HepG2 (cell line): ENCODE data around the gene SORD. TPM values are rescaled to one million over a fixed set of nuclear protein-coding genes. Genes with fewer than 3 reads are reported as not detected.

Experiments used
- ARNT ChIP-seq: fragments of 450-650 bp; IDR thresholded peaks from 2 replicates; pipeline ENCODE4 v1.6.1; 2017
- GFI1 ChIP-seq: sonication (generic); formaldehyde crosslinking; IDR thresholded peaks from 2 replicates; pipeline ENCODE4 v1.5.0; 2020; ENCODE audit warnings: missing genetic modification reagents, mild to moderate bottlenecking, borderline replicate concordance
- GLI4 ChIP-seq: sonication (generic); formaldehyde crosslinking; IDR thresholded peaks from 2 replicates; pipeline ENCODE4 v1.5.1; 2020; ENCODE audit warnings: missing genetic modification reagents, mild to moderate bottlenecking, moderate library complexity, borderline replicate concordance
- GRHL1 ChIP-seq: sonication (generic); formaldehyde crosslinking; conservative IDR thresholded peaks from 2 replicates; pipeline ENCODE4 v1.8.0; 2022; ENCODE audit warnings: missing genetic modification reagents
- MAZ ChIP-seq, 2 experiments: sonication (generic) in 1 of 2; formaldehyde crosslinking in 1 of 2; IDR thresholded peaks; 2 replicates each; pipeline versions ENCODE4 v1.5.0 to v1.6.1; 2012 to 2020; ENCODE audit warnings: low read depth in 2 of 2, mild to moderate bottlenecking in 2 of 2, borderline replicate concordance in 1 of 2, improper control_type of control experiment in 1 of 2, low read length in 1 of 2, missing genetic modification reagents in 1 of 2, moderate library complexity in 1 of 2
- MXD3 ChIP-seq: IDR thresholded peaks from 2 replicates; pipeline ENCODE4 v1.6.1; 2016; ENCODE audit warnings: mild to moderate bottlenecking, missing biosample characterization, missing genetic modification reagents
- SPEN ChIP-seq: sonication (generic); formaldehyde crosslinking; IDR thresholded peaks from 2 replicates; pipeline ENCODE4 v1.5.1; 2020; ENCODE audit warnings: low read depth, mild to moderate bottlenecking, missing genetic modification reagents
- ZFYVE20 ChIP-seq: sonication (generic); formaldehyde crosslinking; IDR thresholded peaks from 2 replicates; pipeline ENCODE4 v1.8.0; 2023; ENCODE audit warnings: low read depth, mild to moderate bottlenecking, moderate library complexity, missing genetic modification reagents, borderline replicate concordance
- ZMYM4 ChIP-seq: sonication (generic); formaldehyde crosslinking; IDR thresholded peaks from 2 replicates; pipeline ENCODE4 v1.8.1; 2023; ENCODE audit warnings: mild to moderate bottlenecking, missing genetic modification reagents
- ZNF773 ChIP-seq: sonication (generic); formaldehyde crosslinking; IDR thresholded peaks from 2 replicates; pipeline ENCODE4 v1.4.0; 2020; ENCODE audit warnings: missing genetic modification reagents, borderline replicate concordance
- polyA plus RNA-seq, 8 experiments: library from polyadenylated mRNA; depleted of rRNA in 3 of 8; stranded (reverse) in 7 of 8; unstranded in 1 of 8; fragments of >200 nt; fragmentation: Illumina TruSeq in 4 of 8; extraction: Trizol in 4 of 8; gene quantifications; 2 replicates each; pipeline versions ENCODE4 v1.2.1 to v1.2.3, GENCODE V29; 2011 to 2016; ENCODE audit warnings: low read depth in 4 of 8, missing spikeins in 1 of 8, mixed read lengths in 1 of 8; ENCODE audit not compliant: insufficient read depth in 1 of 8
- total RNA-seq, 5 experiments: library from RNA; depleted of rRNA; stranded (reverse); fragments of >200 nt; fragmentation: Illumina TruSeq; extraction: Trizol; gene quantifications; 2 replicates each; pipeline ENCODE4 v1.2.3, GENCODE V29; 2016; ENCODE audit warnings: low read depth in 1 of 5
- TF ChIP-seq, protein P1 (sequence below): sonication (generic); formaldehyde crosslinking; IDR thresholded peaks from 2 replicates; pipeline ENCODE4 v1.4.0; 2020; ENCODE audit warnings: missing genetic modification reagents, borderline replicate concordance
- TF ChIP-seq, protein P2 (sequence below): sonication (generic); formaldehyde crosslinking; IDR thresholded peaks from 2 replicates; pipeline ENCODE4 v1.4.0; 2020; ENCODE audit warnings: mild to moderate bottlenecking, missing genetic modification reagents
- TF ChIP-seq, protein P3 (sequence below): sonication (generic); formaldehyde crosslinking; IDR thresholded peaks from 2 replicates; pipeline ENCODE4; 2020; ENCODE audit warnings: missing genetic modification reagents, mild to moderate bottlenecking, borderline replicate concordance

The SORD gene
- total and polyA plus RNA-seq, 2 of the 13 experiments (the other 11 are each of a cell fraction or from before 2014, with no cell fraction given), result 59.1 to 95.3 TPM

DNA sequence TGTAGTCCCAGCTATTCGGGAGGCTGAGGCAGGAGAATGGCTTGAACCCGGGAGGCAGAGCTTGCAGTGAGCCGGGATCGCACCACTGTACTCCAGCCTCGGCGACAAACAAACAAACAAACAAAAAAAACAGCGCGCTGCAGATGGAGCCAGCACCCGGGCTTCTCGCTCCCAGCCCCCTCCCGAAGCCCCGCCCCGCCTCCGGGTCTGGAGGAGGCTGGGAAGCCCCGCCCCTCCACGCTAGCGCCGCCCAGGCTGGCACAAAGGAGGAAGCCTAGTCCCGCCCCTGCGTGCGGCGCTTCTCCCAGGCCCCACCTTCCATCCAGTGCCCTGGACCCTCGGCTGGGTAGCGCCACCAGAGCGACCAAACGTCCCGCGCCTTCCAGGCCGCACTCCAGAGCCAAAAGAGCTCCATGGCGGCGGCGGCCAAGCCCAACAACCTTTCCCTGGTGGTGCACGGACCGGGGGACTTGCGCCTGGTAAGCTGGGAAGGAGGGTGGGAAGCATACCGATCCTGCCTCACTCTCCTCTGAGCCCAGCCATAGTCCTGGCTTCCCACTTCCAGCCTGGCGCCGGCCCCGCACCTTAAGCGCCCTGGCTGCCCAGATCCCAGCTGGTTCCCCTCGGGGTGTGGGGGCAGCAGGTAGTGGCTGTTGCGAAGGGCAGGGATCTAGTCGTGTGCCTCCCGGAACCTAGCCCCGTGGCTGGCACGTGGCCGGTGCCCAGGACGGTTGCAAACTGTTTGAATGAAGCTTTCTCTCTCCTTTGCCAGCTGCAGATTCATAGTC lies at the start of gene SORD (continued):
- TF ChIP-seq MAZ (IDR thresholded peaks at IDR 0.05; ENCODE audit: borderline replicate concordance, low read depth, low read length) (0 out of 2 replicates have a peak, but pooled peaks have one; percentile 37), MAZ (CRISPR knock-in tag; IDR thresholded peaks at IDR 0.05; ENCODE audit: low read depth) (peak; percentile 67), GFI1 (CRISPR knock-in tag) (no peak), GRHL1 (CRISPR knock-in tag) (no peak), ZNF773 (CRISPR knock-in tag) (no peak), ZMYM4 (peak; percentile 37; the same call in 1 of the 2 replicates), MXD3 (CRISPR knock-in tag) (0 out of 2 replicates have a peak, but pooled peaks have one; percentile 91), ARNT (no peak), ZFYVE20 (CRISPR knock-in tag) (0 out of 2 replicates have a peak, but pooled peaks have one; percentile 19), GLI4 (peak; percentile 32; the same call in 1 of the 2 replicates), SPEN (CRISPR knock-in tag) (no peak; the same call in 1 of the 2 replicates)
- TF ChIP-seq, protein P1, sequence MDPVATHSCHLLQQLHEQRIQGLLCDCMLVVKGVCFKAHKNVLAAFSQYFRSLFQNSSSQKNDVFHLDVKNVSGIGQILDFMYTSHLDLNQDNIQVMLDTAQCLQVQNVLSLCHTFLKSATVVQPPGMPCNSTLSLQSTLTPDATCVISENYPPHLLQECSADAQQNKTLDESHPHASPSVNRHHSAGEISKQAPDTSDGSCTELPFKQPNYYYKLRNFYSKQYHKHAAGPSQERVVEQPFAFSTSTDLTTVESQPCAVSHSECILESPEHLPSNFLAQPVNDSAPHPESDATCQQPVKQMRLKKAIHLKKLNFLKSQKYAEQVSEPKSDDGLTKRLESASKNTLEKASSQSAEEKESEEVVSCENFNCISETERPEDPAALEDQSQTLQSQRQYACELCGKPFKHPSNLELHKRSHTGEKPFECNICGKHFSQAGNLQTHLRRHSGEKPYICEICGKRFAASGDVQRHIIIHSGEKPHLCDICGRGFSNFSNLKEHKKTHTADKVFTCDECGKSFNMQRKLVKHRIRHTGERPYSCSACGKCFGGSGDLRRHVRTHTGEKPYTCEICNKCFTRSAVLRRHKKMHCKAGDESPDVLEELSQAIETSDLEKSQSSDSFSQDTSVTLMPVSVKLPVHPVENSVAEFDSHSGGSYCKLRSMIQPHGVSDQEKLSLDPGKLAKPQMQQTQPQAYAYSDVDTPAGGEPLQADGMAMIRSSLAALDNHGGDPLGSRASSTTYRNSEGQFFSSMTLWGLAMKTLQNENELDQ (CRISPR knock-in tag), result no peak
- TF ChIP-seq, protein P2, sequence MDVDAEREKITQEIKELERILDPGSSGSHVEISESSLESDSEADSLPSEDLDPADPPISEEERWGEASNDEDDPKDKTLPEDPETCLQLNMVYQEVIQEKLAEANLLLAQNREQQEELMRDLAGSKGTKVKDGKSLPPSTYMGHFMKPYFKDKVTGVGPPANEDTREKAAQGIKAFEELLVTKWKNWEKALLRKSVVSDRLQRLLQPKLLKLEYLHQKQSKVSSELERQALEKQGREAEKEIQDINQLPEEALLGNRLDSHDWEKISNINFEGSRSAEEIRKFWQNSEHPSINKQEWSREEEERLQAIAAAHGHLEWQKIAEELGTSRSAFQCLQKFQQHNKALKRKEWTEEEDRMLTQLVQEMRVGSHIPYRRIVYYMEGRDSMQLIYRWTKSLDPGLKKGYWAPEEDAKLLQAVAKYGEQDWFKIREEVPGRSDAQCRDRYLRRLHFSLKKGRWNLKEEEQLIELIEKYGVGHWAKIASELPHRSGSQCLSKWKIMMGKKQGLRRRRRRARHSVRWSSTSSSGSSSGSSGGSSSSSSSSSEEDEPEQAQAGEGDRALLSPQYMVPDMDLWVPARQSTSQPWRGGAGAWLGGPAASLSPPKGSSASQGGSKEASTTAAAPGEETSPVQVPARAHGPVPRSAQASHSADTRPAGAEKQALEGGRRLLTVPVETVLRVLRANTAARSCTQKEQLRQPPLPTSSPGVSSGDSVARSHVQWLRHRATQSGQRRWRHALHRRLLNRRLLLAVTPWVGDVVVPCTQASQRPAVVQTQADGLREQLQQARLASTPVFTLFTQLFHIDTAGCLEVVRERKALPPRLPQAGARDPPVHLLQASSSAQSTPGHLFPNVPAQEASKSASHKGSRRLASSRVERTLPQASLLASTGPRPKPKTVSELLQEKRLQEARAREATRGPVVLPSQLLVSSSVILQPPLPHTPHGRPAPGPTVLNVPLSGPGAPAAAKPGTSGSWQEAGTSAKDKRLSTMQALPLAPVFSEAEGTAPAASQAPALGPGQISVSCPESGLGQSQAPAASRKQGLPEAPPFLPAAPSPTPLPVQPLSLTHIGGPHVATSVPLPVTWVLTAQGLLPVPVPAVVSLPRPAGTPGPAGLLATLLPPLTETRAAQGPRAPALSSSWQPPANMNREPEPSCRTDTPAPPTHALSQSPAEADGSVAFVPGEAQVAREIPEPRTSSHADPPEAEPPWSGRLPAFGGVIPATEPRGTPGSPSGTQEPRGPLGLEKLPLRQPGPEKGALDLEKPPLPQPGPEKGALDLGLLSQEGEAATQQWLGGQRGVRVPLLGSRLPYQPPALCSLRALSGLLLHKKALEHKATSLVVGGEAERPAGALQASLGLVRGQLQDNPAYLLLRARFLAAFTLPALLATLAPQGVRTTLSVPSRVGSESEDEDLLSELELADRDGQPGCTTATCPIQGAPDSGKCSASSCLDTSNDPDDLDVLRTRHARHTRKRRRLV, result no peak
- TF ChIP-seq, protein P3, sequence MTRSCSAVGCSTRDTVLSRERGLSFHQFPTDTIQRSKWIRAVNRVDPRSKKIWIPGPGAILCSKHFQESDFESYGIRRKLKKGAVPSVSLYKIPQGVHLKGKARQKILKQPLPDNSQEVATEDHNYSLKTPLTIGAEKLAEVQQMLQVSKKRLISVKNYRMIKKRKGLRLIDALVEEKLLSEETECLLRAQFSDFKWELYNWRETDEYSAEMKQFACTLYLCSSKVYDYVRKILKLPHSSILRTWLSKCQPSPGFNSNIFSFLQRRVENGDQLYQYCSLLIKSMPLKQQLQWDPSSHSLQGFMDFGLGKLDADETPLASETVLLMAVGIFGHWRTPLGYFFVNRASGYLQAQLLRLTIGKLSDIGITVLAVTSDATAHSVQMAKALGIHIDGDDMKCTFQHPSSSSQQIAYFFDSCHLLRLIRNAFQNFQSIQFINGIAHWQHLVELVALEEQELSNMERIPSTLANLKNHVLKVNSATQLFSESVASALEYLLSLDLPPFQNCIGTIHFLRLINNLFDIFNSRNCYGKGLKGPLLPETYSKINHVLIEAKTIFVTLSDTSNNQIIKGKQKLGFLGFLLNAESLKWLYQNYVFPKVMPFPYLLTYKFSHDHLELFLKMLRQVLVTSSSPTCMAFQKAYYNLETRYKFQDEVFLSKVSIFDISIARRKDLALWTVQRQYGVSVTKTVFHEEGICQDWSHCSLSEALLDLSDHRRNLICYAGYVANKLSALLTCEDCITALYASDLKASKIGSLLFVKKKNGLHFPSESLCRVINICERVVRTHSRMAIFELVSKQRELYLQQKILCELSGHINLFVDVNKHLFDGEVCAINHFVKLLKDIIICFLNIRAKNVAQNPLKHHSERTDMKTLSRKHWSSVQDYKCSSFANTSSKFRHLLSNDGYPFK, result peak; percentile 76
